Activated T-cell treated with anti-CD3 and anti-CD28 coated beads, Interleukin-2, amount 50 U/mL, for 72 hours (primary cell): ENCODE measurements around the gene AJUBA. TPM values are rescaled to one million over a fixed set of nuclear protein-coding genes. Genes with fewer than 3 reads are reported as not detected.
A peak's percentile ranks its signal among the peaks of the same experiment; 100 is the strongest.

Experiments used
- ATAC-seq, 2 donors: fragments of 150-1000 bp; cut with Tn5 transposase; replicated peaks in 1 of 2; 2 replicates each; pipeline ENCODE4 v1.10.0; 2021; ENCODE audit warnings: moderate library complexity in 2 of 2, mild to moderate bottlenecking in 1 of 2
- DNase-seq, 2 donors: peaks; one replicate each; pipeline ENCODE4 v3.0.0; 2021 to 2022; ENCODE audit warnings: mixed read lengths in 1 of 2
- H3K27ac Mint-ChIP-seq: one replicate; pipeline ENCODE4 v1.8.0; 2022; ENCODE audit warnings: mild to moderate bottlenecking, moderate library complexity, mixed read lengths
- H3K27me3 Mint-ChIP-seq: one replicate; pipeline ENCODE4 v1.8.0; 2022; ENCODE audit warnings: low read depth, mixed read lengths
- H3K36me3 Mint-ChIP-seq, 2 donors: one replicate each; pipeline ENCODE4 v1.8.0; 2022; ENCODE audit warnings: mixed read lengths in 2 of 2, mild to moderate bottlenecking in 1 of 2; ENCODE audit not compliant: insufficient read depth in 2 of 2
- H3K4me1 Mint-ChIP-seq: one replicate; pipeline ENCODE4 v1.8.0; 2022; ENCODE audit warnings: low read depth, mixed read lengths
- H3K4me3 Mint-ChIP-seq, 2 donors: one replicate each; pipeline ENCODE4 v1.8.0; 2022; ENCODE audit warnings: mild to moderate bottlenecking in 2 of 2, mixed read lengths in 2 of 2, moderate library complexity in 2 of 2
- H3K9me3 Mint-ChIP-seq, 2 donors: one replicate each; pipeline ENCODE4 v1.8.0; 2022; ENCODE audit warnings: mixed read lengths in 2 of 2
- total RNA-seq, 2 donors: library from RNA; stranded (reverse); gene quantifications; one replicate each; pipeline ENCODE4 v1.2.3, GENCODE V29; 2022

Gene AJUBA
- total RNA-seq, 2 donors from 2014 or later = 1.7 to 2.2 TPM

DNA sequence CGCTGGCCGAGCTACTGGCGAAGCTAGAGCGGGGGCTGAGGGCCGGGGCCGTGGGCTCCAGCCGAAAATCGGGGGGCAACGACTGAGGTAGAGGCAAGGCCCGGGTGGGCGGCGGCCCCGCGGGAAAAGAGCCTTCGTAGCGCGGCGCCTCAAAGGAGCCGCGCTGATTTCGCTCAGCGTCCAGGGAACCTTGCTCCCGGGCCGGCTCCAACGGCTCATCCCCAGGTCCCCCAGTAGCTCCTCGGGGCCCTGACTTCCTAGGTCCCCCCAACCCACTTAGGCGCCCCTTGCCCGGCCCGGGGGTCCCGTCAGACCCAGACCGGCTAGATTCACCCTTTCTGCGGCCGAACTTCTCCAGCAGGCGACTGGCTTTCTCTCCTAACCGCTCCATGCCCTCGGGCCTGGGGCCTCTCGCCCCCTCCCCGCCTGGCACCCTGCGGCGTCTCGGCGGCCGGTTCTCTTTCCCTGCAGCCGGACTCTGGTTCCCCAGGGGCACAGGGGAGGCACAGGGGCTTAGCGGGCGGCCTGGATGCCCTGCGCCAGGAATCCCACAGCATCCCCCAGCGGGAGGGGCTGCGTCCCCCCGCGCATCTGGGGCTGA lies 375 bp downstream of the AJUBA start:
- peak; percentile 10 to 23 for DNase-seq
- H3K4me1 Mint-ChIP-seq = peaks cover 7% of the 10 kb centered on the region
- H3K27ac Mint-ChIP-seq = no peak overlapping the region
- H3K4me3 Mint-ChIP-seq = peak overlapping the region in 1 of 2 donors; percentile 33
- H3K9me3 Mint-ChIP-seq = no peaks in the 10 kb centered on the region
- H3K27me3 Mint-ChIP-seq = peaks cover 6% of the 10 kb centered on the region
- ATAC-seq = peak; percentile 8 to 10
- H3K36me3 Mint-ChIP-seq = no peaks in the 10 kb centered on the region

DNA sequence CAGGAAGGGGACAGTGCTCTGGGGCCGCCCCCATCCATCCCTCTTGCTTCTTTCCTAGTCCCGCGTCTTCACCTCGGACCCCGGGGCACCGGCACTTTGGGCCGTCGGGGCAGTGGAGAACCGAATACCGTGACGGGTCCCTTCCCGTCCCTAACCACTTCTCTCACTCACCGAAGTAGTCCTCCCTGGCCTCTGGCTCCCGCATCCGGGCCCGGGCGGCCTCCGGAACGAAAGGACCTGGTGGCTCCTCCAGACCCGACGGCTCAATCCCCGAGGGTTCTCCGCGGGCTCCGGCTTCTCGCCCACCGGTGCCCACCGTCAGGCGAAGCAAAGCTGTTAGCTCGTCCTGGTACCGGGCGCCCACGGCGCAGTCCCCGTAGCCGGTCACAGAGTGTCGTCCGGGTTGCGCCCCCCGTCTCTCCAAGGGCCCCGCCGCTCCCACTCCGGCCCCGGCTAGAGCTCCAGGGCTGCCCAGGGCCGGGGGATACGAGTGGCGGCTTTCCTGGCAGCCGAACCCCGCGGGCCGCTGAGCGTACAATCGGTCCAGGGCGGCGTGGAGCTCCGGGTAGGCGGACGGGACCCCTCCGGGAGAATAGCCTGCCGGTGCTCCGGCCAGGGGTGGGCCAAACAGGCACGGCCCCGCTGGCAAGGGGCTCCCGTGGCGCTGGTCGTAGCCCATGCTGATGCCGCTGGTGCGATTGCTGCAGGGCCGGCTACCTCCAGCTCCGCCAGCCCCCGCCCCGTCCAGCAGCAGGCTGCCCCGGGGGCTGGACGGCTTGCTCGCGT lies 1.1 kb downstream of the AJUBA start:
- Mint-ChIP-seq H3K9me3 (no peaks in the 10 kb centered on the region), H3K4me1 (peaks cover 7% of the 10 kb centered on the region), H3K27me3 (peaks cover 6% of the 10 kb centered on the region), H3K27ac (no peak overlapping the region), H3K36me3 (no peaks in the 10 kb centered on the region), H3K4me3 (peak overlapping the region; percentile 47 to 48)
- ATAC-seq (peak; percentile 8 to 27), DNase-seq (peak; percentile 22 to 41)

GRCh38 chr14:22980672-22981089 lies 1.7 kb downstream of the AJUBA start:
- Mint-ChIP-seq H3K27ac (no peak overlapping the region), H3K4me1 (peaks cover 7% of the 10 kb centered on the region), H3K36me3 (no peaks in the 10 kb centered on the region), H3K9me3 (no peaks in the 10 kb centered on the region), H3K27me3 (peaks cover 6% of the 10 kb centered on the region), H3K4me3 (peak overlapping the region; percentile 47 to 48)
- peak; percentile 11 to 12 for DNase-seq
- peak; percentile 6 to 13 for ATAC-seq

DNA sequence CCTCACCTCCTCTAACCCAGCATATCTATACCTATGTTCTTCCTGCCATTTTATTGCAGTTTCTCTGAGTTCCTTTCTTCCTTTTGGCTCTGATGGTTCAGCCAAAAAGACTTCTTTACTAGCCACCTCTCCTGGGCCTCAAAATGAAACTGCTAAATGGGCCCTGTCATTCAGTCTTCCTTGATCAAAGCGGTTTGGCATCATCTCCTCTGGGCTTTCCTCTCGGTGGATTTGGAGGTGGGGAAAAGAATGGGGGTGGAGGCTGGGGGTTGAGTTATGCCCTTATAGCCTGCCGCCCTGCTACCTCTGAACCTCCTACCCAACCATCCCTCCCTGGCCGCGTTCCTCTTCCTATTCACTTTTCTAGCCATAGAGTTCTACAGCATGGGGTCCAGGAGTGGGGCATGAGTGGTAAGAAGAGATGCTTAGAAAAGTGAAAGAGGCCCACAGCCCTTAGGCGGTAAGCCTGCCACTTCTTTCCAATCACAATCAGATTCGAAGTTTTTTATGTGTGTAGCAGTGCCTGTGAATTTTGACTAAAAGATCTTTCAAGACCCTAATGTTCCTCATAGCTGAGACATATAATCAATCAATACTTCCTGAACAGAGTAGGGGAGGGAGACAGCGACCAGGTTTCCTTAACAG lies 2.5 kb downstream of the AJUBA start:
- Mint-ChIP-seq H3K27ac (no peak overlapping the region), H3K36me3 (no peaks in the 10 kb centered on the region), H3K4me3 (peak overlapping the region; percentile 55 to 73), H3K4me1 (peaks cover 7% of the 10 kb centered on the region), H3K27me3 (peaks cover 6% of the 10 kb centered on the region), H3K9me3 (no peaks in the 10 kb centered on the region)
- DNase-seq = no peak
- ATAC-seq = no peak

DNA sequence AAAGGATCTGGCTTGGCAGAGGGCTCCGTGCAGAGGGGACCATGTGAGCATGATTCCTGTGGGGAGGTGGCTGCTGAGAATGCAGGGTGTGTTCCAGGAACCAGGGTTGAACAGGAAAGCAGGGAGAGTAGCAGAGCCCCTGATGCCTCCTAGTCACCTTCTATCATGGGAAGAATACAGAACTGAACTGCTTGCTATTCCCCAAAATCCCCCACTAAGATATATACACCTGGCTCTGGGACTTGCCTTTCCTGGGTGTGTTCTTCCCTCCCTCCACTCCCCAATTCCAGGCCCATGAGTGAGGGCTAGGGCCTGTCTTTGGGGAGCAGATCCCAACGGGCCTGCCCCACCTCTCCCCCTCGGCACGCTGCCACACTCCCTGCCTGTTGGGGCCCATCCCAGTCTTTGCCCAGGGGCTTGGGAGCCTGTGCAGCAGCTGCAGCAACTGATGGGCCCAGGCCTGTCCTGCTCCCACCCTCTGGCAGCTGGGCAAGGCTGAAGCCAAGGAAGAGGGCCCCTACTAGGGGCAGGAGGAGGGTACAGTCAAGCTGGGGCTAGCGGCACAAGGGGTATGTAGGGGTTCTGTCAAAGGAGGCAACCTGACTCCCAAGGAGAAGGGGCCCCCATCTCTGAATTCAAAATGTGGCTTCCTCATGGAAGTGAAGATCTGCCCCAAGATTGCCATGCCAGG lies 3.2 kb downstream of the AJUBA start:
- no peaks in the 10 kb centered on the region for H3K9me3 Mint-ChIP-seq
- H3K4me1 Mint-ChIP-seq = peaks cover 7% of the 10 kb centered on the region
- H3K4me3 Mint-ChIP-seq = no peak overlapping the region
- H3K27me3 Mint-ChIP-seq = peaks cover 6% of the 10 kb centered on the region
- DNase-seq (no peak), ATAC-seq (no peak)
- H3K36me3 Mint-ChIP-seq = no peaks in the 10 kb centered on the region
- H3K27ac Mint-ChIP-seq = no peak overlapping the region

DNA sequence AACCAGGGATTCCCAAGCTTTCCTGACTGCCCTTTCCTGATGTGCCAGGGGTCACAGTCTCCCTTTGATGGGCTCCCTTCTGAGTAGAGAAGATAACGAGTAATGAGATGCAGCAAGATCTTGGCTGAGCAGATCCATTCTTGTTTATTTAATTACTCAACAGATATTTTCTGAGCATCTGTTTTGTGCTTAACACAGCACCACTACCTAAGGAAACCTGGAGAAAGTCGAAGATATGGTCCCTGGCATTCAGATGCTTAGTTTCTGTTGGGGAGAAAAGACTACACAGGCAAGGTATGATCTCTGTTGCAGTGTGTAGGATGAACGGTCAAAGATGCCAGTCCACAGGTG lies 3.9 kb downstream of the AJUBA start:
- Mint-ChIP-seq H3K4me3 (no peak overlapping the region), H3K4me1 (peaks cover 7% of the 10 kb centered on the region), H3K27me3 (peaks cover 6% of the 10 kb centered on the region), H3K9me3 (no peaks in the 10 kb centered on the region), H3K36me3 (no peaks in the 10 kb centered on the region), H3K27ac (no peak overlapping the region)
- ATAC-seq (no peak), DNase-seq (no peak)

DNA sequence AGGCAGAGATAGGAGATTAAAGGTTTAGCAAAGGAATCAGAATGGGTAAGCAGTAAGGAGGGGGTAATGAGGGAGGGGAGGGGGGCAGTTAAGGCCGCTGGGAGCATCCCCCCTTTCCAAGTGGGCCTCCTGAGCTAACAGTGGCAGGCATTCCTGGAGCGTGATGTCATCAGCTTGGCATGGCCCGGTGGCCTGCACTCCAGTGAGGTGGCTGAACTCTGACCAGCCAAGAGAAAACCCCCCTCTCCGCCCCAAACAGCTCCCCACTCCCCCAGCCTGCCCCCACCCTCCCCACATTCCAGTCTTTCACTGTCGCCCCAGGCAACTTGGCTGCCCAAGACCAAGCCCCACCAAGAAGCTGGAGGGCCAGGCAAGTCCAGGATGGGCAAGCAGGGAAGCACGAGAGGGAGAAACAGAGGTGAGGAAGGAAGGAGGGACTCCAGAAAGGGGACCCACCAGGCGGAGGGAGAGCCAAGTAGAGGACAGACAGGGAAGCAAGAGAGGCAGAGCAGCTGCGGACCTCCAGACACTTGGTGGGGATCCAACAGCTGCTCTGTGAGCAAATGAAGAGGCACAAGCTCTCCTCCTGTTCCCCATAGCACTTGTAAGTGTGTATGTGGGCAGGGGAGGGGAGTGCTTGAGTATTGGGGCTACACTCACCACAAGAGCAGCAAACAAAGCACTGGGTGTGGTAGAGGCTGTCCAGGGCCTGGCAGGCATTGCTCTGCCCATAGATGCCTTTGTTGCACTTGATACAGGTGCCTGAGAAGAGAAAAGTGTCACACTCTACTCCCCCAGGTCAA lies 4.5 kb downstream of the AJUBA start:
- Mint-ChIP-seq H3K36me3 (no peaks in the 10 kb centered on the region), H3K27ac (no peak overlapping the region), H3K27me3 (peaks cover 6% of the 10 kb centered on the region), H3K4me3 (no peak overlapping the region), H3K4me1 (peaks cover 7% of the 10 kb centered on the region), H3K9me3 (no peaks in the 10 kb centered on the region)
- DNase-seq = no peak
- no peak for ATAC-seq

- DNase-seq = no peak
- Mint-ChIP-seq H3K36me3 (no peaks in the 10 kb centered on the region), H3K9me3 (no peaks in the 10 kb centered on the region), H3K27me3 (peaks cover 6% of the 10 kb centered on the region), H3K4me3 (no peak overlapping the region), H3K4me1 (peaks cover 7% of the 10 kb centered on the region), H3K27ac (no peak overlapping the region)
- no peak for ATAC-seq
These were observed 5.0 kb downstream of the AJUBA start for GRCh38 chr14:22977434-22977683.

DNA sequence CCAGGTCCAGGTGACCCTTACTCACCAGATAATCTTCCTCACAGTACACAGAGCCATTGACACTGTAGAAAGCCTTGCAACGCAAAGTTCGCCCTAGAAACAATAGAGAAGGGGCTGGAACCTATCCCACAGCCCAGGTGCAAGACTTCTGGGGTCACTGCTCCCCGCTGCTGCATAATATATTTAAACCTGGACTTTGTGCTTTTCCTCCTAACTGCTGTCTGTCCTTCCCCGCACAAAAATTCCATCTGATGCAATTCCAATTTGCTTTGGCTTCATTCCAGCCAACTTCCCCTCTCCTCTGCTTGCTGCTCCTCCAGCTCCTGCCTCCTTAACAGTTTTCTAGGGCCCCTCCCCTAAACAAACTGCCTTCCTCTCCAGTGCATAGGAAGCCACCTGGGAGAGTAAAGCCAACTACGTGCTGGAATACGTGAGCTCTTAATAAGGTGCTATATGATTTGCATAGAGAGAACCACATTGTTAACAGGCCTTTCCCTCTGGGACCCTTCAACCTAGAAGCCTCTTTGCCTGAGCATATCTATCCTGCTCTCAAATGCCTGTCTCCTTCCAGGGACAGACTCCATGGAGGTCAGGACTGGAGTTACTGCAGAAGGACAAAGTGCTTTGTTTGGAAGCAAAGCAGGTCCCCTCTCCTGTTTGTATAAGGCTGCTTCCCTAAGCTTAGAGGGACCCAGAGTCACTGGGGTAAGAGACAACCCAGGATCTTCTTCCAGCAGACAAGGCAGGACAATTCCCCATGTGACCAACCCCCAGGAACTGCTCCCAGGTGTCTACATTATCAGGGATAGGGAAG lies 5.5 kb downstream of the AJUBA start:
- H3K27me3 Mint-ChIP-seq = peaks cover 6% of the 10 kb centered on the region
- ATAC-seq (no peak), DNase-seq (no peak)
- no peak overlapping the region for H3K4me3 Mint-ChIP-seq
- H3K36me3 Mint-ChIP-seq = no peaks in the 10 kb centered on the region
- no peak overlapping the region for H3K27ac Mint-ChIP-seq
- H3K4me1 Mint-ChIP-seq = peaks cover 7% of the 10 kb centered on the region
- no peaks in the 10 kb centered on the region for H3K9me3 Mint-ChIP-seq

DNA sequence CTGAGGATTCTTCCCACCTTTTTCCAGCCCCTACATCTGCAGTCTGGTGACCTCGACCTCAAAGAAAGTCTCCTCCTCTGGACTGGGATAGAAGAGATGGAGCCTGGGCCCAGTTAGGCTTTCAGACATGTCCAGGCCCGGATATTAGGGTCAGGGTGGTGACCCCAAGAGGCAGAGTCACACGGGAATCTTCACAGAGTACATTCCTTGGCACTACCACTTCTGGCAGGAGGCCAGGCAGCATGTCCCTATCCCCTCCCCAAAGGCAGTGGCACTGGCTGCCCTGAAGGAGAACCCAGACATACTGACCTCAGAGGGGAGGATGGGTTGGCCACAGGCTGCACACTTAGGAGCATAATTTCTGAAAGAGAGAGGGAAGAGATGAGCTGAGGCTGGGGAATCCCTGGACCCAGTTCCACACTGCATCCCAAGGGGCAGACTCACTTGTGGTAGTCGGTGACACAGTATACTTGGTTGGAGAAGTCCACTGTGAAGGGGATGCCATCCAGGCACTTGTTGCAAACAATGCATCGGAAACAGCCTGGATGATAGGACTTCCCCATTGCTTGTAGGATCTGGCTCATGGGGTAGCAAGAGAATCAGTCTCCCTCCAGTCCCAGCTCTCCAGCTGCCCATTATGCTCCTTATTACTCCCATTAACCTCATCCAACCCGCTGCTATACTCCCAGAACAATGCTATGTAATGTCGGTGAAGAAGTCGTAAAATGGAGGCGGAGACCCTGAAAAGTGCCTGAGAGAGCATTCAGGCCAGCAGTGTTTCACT lies 7.6 kb downstream of the AJUBA start:
- DNase-seq = no peak
- ATAC-seq = no peak
- peaks cover 1% of the 10 kb centered on the region for H3K4me1 Mint-ChIP-seq
- H3K4me3 Mint-ChIP-seq = no peak overlapping the region
- H3K27me3 Mint-ChIP-seq = peaks cover 2% of the 10 kb centered on the region
- no peaks in the 10 kb centered on the region for H3K9me3 Mint-ChIP-seq
- no peaks in the 10 kb centered on the region for H3K36me3 Mint-ChIP-seq
- H3K27ac Mint-ChIP-seq = no peak overlapping the region

- Mint-ChIP-seq H3K27ac (no peak overlapping the region), H3K4me3 (no peak overlapping the region), H3K36me3 (no peaks in the 10 kb centered on the region), H3K4me1 (no peaks in the 10 kb centered on the region), H3K9me3 (no peaks in the 10 kb centered on the region), H3K27me3 (no peaks in the 10 kb centered on the region)
- peak; percentile 24 to 41 for DNase-seq
- ATAC-seq = peak; percentile 44 to 57
These were observed 8.9 kb downstream of the AJUBA start for GRCh38 chr14:22973217-22974032.
